ENCODE results near the gene CABP7. TPM values are rescaled to one million over a fixed set of nuclear protein-coding genes. Genes with fewer than 3 reads are reported as not detected.

Gene CABP7
- total RNA-seq, 1 experiment from 2014 or later = not detected

GRCh38 chr22:29732883-29733282 is 13.1 kb downstream of the CABP7 start:
- Mint-ChIP-seq H3K4me3 (ENCODE audit: low read depth, unreplicated experiment) (no peak overlapping the region), H3K27me3 (ENCODE audit: unreplicated experiment) (no peaks in the 10 kb centered on the region), H3K9me3 (ENCODE audit: low read depth, unreplicated experiment) (no peaks in the 10 kb centered on the region), H3K27ac (ENCODE audit: unreplicated experiment) (no peak overlapping the region), H3K36me3 (ENCODE audit: insufficient read depth, unreplicated experiment) (peaks cover 10% of the 10 kb centered on the region), H3K4me1 (ENCODE audit: low read depth, unreplicated experiment) (no peaks in the 10 kb centered on the region)
- CTCF ChIA-PET = interaction anchor here (0.7 kb wide), 1 partner anchor 10 kb away, joined by 3 read pairs; no protein-coding TSS in a partner anchor
- no peak for TF ChIP-seq CTCF (IDR thresholded peaks at IDR 0.05; ENCODE audit: unreplicated experiment)
- DNase-seq = no peak
- BruUV-seq (replicated peaks) = no TSS peak
- intact Hi-C loops (cut with micrococcal nuclease; ENCODE audit: unreplicated experiment) = no loop called here

- BruUV-seq (replicated peaks) = no TSS peak
- Mint-ChIP-seq H3K4me3 (ENCODE audit: low read depth, unreplicated experiment) (no peak overlapping the region), H3K27ac (ENCODE audit: unreplicated experiment) (no peak overlapping the region), H3K4me1 (ENCODE audit: low read depth, unreplicated experiment) (no peaks in the 10 kb centered on the region), H3K9me3 (ENCODE audit: low read depth, unreplicated experiment) (no peaks in the 10 kb centered on the region), H3K27me3 (ENCODE audit: unreplicated experiment) (no peaks in the 10 kb centered on the region), H3K36me3 (ENCODE audit: insufficient read depth, unreplicated experiment) (peaks cover 10% of the 10 kb centered on the region)
- no peak for DNase-seq
- TF ChIP-seq CTCF (IDR thresholded peaks at IDR 0.05; ENCODE audit: unreplicated experiment) = no peak
- intact Hi-C loops (cut with micrococcal nuclease; ENCODE audit: unreplicated experiment) = no loop called here
- CTCF ChIA-PET = no interaction called here
These were observed 13.8 kb downstream of the CABP7 start for GRCh38 chr22:29733362-29734201.

GRCh38 chr22:29734406-29734805 is 14.6 kb downstream of the CABP7 start:
- Mint-ChIP-seq H3K9me3 (ENCODE audit: low read depth, unreplicated experiment) (no peaks in the 10 kb centered on the region), H3K36me3 (ENCODE audit: insufficient read depth, unreplicated experiment) (peaks cover 2% of the 10 kb centered on the region), H3K4me1 (ENCODE audit: low read depth, unreplicated experiment) (no peaks in the 10 kb centered on the region), H3K27ac (ENCODE audit: unreplicated experiment) (no peak overlapping the region), H3K27me3 (ENCODE audit: unreplicated experiment) (no peaks in the 10 kb centered on the region), H3K4me3 (ENCODE audit: low read depth, unreplicated experiment) (no peak overlapping the region)
- CTCF ChIA-PET = no interaction called here
- intact Hi-C loops (cut with micrococcal nuclease; ENCODE audit: unreplicated experiment) = no loop called here
- DNase-seq = no peak
- no TSS peak for BruUV-seq (replicated peaks)
- no peak for TF ChIP-seq CTCF (IDR thresholded peaks at IDR 0.05; ENCODE audit: unreplicated experiment)

GRCh38 chr22:29734838-29735237 is 15.0 kb downstream of the CABP7 start:
- no peak overlapping the region for H3K4me3 Mint-ChIP-seq (ENCODE audit: low read depth, unreplicated experiment)
- CTCF ChIA-PET = no interaction called here

More at GRCh38 chr22:29734838-29735237, 15.0 kb downstream of the CABP7 start:
- H3K27ac Mint-ChIP-seq (ENCODE audit: unreplicated experiment) = no peak overlapping the region
- no peaks in the 10 kb centered on the region for H3K9me3 Mint-ChIP-seq (ENCODE audit: low read depth, unreplicated experiment)
- H3K27me3 Mint-ChIP-seq (ENCODE audit: unreplicated experiment) = no peaks in the 10 kb centered on the region
- no TSS peak for BruUV-seq (replicated peaks)
- intact Hi-C loops (cut with micrococcal nuclease; ENCODE audit: unreplicated experiment) = no loop called here
- DNase-seq = no peak
- no peak for TF ChIP-seq CTCF (IDR thresholded peaks at IDR 0.05; ENCODE audit: unreplicated experiment)
- H3K36me3 Mint-ChIP-seq (ENCODE audit: insufficient read depth, unreplicated experiment) = no peaks in the 10 kb centered on the region
- H3K4me1 Mint-ChIP-seq (ENCODE audit: low read depth, unreplicated experiment) = no peaks in the 10 kb centered on the region

All from Calu3 (cell line).